Jurkat, Clone E6-1 (cell line): ENCODE results near the gene DLGAP4. TPM values are rescaled to one million over a fixed set of nuclear protein-coding genes. Genes with fewer than 3 reads are reported as not detected.

Source experiments
- DNase-seq: peaks from one replicate; pipeline ENCODE4 v3.0.0-alpha.2; 2011; ENCODE audit warnings: low read depth, low spot score
- H3K4me3 ChIP-seq: 2 replicates; pipeline ENCODE4 v1.5.1; 2011; ENCODE audit warnings: mild to moderate bottlenecking, low read length, control low read depth, moderate library complexity
- polyA plus RNA-seq: library from polyadenylated mRNA; unstranded; fragments of >200 nt; gene quantifications from one replicate; pipeline ENCODE4 v1.2.1, GENCODE V29; 2012; ENCODE audit warnings: missing spikeins; ENCODE audit not compliant: insufficient read length, insufficient read depth

The DLGAP4 gene, protein sequence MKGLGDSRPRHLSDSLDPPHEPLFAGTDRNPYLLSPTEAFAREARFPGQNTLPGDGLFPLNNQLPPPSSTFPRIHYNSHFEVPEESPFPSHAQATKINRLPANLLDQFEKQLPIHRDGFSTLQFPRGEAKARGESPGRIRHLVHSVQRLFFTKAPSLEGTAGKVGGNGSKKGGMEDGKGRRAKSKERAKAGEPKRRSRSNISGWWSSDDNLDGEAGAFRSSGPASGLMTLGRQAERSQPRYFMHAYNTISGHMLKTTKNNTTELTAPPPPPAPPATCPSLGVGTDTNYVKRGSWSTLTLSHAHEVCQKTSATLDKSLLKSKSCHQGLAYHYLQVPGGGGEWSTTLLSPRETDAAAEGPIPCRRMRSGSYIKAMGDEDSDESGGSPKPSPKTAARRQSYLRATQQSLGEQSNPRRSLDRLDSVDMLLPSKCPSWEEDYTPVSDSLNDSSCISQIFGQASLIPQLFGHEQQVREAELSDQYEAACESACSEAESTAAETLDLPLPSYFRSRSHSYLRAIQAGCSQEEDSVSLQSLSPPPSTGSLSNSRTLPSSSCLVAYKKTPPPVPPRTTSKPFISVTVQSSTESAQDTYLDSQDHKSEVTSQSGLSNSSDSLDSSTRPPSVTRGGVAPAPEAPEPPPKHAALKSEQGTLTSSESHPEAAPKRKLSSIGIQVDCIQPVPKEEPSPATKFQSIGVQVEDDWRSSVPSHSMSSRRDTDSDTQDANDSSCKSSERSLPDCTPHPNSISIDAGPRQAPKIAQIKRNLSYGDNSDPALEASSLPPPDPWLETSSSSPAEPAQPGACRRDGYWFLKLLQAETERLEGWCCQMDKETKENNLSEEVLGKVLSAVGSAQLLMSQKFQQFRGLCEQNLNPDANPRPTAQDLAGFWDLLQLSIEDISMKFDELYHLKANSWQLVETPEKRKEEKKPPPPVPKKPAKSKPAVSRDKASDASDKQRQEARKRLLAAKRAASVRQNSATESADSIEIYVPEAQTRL
- 24.6 TPM for polyA plus RNA-seq

GRCh38 chr20:36305602-36306551 is at the start of gene DLGAP4:
TSS of gene DLGAP4 (plus strand) at chr20:36306339. CDS start at chr20:36431718, 125,379 bp downstream.
- no peak for DNase-seq
- H3K4me3 ChIP-seq, result no peak within 1 kb of the TSS

DNA sequence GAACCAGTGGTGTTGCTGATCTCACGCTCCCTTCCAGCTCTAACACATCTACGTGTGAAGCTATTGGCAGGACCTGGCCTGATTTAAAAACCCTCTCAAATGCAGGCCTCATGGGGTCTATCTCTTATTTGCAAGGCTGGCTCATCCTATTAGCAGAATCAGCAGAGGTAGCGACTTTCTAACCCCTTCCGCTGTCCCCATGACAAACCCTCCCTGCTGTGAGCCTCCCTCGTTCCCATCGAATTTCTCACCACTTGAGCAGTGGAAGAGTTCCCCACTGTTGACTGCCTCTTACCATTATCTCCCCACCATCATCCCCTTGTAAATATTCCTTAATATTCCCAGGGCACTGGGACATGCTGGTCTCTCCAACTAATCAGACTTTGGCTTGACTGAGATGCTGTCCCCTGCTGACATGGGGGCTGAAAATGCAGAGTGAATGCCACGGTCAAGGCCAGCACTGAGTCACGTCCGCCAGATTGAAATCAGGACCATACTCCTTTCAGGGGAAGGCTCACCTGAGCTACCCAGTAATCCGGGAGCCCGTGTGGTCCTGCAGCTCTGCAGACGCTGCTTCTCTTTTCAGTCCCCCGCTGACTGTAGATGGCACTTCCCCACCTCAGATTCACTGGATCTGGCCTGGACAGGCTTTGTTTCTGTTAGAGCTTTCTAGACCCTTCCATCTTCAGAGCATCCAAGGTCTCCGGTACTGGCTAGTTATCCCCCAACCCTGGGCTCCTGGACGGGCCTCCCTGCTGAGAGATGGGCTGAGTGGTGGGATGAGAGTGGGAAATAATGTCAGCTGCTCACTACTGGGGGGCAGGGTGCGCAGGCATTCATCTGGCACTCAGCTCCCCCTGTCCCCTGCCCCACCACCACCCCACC is 46.7 kb upstream of the DLGAP4 start:
- no peak for DNase-seq
- no peak overlapping the region for H3K4me3 ChIP-seq

GRCh38 chr20:36260316-36260715 is 45.8 kb upstream of the DLGAP4 start:
- H3K4me3 ChIP-seq, result no peak overlapping the region
- DNase-seq, result no peak

GRCh38 chr20:36261389-36262105 is 44.6 kb upstream of the DLGAP4 start:
- DNase-seq, result no peak
- H3K4me3 ChIP-seq, result no peak overlapping the region

DNA sequence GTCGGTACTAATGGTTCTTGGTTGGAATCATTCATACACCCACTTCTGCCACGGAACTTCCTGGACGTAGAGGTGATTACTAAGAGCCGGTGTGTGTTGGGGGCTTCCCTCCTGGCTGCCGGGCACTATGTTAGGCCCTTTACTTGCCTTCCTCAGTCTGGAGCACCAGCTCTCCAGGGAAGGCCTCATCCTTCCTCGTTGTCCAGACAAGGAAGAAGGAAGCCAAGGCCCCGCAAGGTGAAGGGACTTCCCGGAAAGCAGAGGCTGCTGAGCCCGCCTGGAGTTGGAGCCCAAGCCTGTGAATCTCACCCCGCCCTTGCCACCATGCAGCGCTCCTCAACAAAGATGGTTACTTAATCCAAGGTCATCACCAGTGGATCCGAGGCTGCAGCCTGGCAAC is 43.7 kb upstream of the DLGAP4 start:
- DNase-seq, result no peak
- no peak overlapping the region for H3K4me3 ChIP-seq

GRCh38 chr20:36264426-36265246 is 41.5 kb upstream of the DLGAP4 start:
- H3K4me3 ChIP-seq, result no peak overlapping the region
- no peak for DNase-seq

DNA sequence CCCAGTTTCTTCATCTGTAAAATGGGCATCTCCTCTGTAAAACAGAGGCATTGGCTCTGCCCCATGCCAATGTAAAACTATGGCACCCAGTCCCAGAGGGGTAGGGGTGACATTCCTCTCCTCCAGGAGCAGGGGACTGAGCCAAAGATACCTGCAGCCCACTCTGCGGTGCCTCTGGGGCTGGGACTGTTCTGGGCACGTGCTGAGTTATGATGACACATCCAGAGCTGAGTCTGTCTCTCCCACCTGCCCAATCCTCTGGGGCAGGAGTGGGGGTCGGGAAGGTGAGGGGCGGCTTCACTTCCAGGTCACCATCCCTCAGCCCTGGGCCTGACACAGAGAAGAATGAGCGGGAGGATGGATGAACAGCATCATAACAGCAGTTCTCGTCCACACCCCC is 40.0 kb upstream of the DLGAP4 start:
- DNase-seq, result no peak
- no peak overlapping the region for H3K4me3 ChIP-seq

DNA sequence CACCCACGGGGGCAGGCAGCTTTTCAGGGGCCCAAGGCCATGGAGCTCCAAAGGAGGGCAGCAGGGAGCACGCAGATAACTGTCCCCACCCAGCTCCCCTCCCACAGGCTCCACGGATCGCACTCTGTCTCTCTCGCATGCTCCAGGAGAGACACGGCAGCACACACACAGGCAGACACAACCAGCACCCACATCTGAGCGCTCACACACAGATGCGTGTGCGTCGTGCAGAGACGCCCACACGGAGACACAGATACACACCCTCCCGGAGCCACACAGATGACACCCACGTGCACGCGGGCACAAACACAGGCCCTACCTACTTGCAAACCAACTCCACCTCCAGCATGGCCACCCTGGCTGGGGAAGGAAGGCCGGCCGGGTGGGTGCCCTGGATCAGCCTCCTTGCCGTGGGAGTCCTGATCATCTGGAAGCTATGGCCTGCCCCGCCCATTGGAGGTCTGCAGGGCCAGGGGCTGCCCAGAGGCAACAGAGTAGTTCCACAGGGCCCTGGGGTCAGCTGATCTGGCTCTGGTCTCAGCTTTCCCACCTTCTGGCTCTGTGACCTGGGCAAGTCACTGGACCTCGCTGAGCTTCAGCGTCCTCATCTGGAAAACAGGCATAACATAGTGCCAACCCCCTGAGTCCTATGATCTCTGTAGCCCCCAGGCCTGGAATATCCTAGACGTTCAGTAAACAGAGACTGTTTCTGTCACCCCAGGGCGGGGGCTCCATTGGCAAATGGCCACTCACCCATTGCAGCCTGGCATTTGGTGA is 38.3 kb upstream of the DLGAP4 start:
- H3K4me3 ChIP-seq, result no peak overlapping the region
- no peak for DNase-seq

DNA sequence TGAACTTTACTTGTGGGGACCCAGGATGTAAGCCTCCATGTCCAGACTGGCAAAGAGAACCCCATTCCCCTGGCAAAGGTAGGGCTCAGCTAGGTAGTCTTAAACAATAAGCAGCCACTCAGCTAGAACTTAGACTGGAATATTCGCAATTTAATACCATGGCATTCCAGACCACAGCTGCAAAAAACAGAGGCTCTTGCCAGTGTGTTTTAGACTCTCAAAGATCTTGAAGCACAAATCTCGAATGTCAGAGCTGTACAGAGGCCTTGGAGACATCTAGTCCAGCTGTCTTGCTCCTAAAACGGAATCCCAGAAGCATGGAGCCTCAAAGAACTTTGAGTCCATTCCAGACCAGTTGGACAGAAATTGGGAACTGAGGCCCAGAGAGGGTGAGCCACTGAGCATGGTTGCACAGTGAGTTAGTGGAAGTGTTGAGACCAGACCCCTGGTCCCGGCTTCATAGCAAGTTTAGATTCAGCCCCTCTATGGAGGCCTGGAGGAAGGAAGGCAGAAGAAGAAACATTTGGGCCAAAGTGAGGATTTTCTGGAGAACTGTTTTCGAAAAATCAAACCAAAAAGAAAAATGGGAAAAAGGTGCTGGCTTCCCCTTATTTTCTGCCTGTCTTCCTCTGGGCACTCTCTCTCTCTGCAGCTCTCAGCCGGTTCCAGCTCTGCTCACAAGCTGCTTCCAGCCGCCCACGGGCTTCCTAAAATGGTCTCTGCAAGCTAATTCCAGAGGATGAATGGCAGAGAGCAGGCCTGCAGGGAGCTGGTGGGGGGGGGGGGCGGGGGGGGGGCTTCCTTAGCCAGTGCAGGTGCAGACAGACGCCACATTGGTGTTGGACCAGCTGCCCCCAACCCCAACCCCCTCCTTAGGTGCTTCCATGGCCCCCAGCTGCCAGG is 37.4 kb upstream of the DLGAP4 start:
- no peak for DNase-seq

GRCh38 chr20:36269507-36269906 is 36.6 kb upstream of the DLGAP4 start:
- no peak for DNase-seq
- no peak overlapping the region for H3K4me3 ChIP-seq

More for the DNA sequence above, 37.4 kb upstream of the DLGAP4 start:
- no peak overlapping the region for H3K4me3 ChIP-seq

DNA sequence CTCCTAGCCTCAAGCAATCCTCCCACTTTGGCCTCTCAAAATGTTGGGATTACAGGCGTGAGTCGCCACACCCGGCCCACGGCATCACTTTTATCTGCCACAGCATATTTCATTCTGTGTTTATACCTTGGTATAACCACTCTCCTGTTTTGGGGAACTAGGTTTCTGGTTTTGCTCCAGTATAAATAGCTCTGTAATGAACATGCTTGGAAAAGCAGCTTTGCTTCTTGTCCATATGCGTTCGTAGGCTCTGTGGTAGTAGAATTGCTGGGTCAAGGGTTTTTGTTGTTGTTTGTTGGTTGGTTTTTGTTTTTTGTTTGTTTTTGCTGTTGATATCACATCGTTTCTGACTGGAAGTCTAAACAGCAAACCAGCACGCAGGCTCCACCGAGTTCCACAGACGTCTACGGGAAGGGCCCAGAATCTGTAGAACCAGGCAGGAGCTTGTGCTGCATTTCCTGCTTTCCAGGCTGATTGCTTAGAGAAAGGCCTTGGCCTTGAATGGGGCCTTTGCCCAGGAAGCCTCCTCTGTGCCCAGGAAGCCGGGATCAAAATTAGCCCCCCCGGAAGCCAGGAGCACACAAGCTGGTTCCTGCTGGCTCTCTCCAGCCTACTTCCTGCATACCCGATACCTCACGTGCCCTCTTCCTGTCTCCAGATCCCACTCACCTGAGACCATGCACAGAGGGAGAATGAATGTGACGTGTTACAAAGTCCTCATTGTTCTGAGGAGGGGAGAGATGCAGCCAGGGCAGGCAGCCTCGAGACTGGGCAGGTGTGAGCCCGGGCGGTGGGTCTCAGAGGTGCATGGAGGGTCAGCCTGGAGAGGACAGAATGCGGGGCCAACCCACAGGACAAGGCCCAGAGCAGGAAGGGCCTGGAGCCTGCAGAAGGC is 35.1 kb upstream of the DLGAP4 start:
- DNase-seq, result no peak

DNA sequence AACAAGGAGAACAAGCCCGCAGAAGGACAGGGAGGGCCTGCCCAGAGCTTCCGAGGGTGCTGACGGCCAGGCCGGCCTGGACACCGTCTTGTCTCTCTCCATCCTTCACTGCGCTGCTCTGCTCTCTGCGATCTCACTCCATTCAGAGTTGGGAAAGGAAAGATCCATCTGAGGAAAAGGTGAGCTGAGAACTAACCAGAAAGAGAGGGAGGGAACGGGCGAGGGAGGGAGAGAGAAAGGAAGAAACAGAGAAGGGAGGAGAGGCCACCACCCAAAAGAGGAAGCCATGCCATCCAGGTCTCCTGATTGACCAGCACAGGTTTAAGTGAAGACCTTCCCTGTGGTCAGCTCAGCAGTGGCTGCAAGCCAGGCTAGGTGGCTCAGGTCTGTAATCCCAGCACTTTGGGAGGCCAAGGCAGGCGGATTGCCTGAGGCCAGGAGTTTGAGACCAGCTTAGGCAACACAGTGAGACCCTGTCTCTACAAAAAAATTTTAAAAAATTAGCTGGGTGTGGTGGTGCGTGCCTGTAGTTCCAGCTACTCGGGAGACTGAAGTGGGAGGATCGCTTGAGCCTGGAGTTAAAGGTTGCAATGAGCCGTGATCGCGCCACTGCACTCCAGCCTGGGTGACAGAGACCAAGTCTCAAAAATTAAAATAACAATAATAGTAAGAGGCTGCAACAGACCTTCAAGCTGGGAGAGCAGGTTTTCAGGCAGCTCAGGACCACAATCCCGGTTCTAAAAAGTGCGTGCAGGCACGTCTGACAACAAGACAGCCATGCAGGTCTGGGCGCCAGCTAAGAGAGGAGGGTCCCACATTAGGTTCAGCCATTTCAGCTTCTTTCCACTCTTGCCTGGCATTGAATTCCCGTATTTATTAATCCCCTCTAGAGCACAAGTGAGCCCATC is 34.2 kb upstream of the DLGAP4 start:
- no peak overlapping the region for H3K4me3 ChIP-seq
- DNase-seq, result no peak

More for the DNA sequence above, 35.1 kb upstream of the DLGAP4 start:
- no peak overlapping the region for H3K4me3 ChIP-seq
